Activated T-cell treated with anti-CD3 and anti-CD28 coated beads for 4 hours (primary cell): ENCODE measurements around the gene GAA.

ENCODE experiments used
- DNase-seq: peaks from one replicate; pipeline ENCODE4 v3.0.0-alpha.2; 2020

GAA gene

DNA sequence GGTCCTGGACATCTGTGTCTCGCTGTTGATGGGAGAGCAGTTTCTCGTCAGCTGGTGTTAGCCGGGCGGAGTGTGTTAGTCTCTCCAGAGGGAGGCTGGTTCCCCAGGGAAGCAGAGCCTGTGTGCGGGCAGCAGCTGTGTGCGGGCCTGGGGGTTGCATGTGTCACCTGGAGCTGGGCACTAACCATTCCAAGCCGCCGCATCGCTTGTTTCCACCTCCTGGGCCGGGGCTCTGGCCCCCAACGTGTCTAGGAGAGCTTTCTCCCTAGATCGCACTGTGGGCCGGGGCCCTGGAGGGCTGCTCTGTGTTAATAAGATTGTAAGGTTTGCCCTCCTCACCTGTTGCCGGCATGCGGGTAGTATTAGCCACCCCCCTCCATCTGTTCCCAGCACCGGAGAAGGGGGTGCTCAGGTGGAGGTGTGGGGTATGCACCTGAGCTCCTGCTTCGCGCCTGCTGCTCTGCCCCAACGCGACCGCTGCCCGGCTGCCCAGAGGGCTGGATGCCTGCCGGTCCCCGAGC is 17.9 kb downstream of the GAA start:
- DNase-seq: no peak

DNA sequence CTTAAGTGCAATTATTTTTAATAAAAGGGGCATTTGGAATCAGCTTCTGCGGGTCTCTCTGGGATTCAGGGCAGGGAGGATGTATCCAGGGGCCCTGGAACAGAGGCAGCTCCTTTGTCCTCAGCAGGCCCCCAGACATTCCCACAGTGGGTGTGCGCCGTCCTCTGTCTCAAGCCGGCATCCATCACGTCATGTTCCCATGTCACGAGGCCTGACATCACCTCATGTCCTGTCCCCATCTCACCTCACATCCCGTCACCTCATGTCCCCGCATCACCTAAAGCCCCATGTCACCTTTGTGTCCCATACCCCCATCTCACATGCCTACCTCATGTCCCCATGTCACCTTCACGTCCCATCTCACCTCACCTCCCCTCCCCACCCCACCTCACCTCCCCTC is 18.5 kb downstream of the GAA start:
- no peak for DNase-seq

DNA sequence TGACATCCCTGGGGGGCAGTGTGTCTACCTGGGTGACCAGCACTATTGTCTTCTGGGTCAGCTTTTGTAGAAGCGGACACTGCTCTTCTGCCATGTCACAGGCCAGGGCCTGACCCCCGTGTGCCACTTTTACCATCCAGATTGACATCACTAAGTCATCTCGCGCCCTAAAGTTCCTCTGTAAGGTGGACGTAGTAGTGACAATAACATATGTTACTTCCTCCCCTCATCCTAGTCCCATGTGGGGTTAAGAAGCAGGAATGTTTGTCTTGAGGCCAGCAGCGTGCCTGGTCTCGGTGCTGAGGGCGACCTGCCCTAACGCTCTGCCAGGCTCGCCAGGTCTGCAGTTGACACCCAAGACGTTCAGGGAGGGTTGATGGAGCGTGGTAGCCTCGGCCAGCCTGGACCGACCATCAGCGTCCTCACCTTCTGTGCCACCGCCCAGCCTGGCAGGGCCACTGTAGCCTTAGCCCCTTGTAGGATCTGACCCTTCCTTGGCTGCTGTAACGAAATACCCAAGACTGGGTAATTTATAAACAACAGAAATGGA is 20.7 kb downstream of the GAA start:
- DNase-seq: no peak

DNA sequence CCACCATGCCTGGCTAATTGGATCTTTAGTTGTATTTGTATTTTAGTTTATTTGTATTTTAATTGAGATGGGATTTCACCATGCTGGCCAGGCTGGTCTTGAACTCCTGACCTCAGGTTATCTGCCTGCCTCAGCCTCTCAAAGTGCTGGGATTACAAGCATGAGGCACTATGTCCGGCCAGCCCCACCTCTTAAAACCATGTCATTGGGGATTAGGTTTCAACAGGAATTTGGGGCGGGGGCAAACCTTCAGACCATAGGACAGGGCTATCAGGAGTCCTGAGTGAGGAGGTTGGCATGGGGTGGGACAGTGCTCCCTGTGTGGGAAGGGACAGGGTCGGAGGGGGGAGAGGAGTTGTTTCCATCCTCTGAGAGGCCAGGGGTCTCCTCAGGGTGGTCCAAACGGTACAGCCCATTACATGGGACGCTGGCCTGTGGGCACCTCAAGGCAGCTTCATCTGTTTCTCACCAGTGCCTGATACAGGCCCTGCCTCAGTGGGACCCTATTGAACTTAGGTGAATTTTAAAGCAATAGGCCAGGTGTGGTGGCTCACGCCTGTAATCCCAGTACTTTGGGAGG is 21.6 kb downstream of the GAA start:
- DNase-seq: no peak

DNA sequence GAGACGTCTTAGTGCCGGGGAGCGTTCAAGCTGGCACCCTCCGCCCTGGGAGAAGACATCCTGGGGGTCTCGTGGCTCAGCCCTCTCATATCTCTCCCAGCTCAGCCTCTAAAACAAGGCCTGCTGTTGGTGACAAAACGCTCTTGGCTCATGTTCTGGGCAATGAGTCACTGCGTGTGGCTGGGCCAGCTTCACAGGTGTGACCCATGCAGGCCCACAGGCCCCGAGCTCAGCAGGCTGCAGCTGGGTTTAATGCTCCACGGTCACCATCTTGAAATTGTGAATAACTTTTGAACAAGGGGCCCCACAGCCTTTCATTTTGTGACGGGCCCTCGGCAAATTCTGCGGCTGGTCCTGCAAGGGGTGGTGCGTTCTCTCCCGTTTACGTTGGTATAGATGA is 22.4 kb downstream of the GAA start:
- no peak for DNase-seq

DNA sequence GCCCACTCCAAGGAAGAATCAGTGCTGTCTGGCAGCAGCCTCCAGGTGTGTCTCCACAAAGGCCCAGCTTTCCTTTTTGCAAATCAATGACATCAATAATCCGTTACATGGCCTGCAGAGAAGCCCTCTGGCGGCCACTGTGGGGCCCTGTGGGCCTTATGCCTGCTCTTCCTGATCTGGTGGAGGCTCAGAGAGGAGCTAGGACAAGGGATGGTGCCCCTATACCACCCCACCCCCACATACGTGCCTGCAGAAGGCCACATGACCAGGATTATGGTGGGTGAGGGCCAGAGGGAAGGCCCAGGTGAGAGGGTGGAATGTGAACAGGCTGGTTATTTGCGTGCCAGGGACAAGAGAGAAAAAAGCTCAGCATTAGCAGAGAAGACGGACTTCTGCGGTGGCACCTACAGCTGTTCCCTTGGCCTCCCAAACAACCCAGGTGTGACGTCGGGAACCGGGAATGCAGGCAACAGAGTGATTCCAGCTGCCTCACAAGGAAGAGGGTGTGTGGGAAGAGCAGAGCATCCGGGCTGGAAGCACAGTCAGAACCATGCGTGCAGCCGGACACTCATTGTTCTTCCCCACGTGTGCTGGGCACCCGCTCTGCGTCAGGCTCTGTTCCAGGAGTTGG is 23.1 kb downstream of the GAA start:
- DNase-seq: no peak

DNA sequence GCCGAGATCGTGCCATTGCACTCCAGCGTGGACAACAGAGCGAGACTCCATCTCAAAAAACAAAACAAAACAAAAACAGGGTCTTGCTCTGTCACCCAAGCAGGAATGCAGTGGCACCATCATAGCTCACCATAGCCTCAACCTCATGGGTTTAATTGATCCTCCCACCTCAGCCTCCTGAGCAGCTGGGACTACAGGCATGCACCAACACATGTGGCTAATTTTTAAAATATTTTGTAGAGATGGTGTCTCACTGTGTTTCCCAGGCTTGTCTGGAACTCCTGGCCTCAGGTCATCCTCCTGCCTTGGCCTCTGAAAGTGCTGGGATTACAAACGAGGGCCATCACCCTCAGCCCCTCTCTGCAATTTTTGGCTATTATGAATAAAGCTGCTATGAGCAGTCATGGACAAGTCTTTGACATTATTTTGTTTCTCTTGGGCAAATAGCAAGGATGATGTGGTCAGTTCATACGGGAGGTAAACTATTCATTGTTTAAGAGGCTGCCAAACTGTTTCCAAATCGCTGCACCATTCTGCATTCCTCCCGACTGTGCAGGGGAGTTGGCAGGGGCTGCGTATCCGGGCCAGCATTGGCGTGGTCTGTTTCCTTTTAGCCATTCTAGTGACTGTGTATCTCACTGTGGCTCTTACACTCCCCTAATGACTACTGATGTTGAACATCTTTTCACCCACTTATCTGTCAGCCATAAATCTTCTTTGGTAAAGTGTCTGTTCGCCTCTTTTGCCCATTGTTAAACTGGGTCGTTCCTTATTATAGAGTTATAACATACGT is 24.5 kb downstream of the GAA start:
- no peak for DNase-seq

DNA sequence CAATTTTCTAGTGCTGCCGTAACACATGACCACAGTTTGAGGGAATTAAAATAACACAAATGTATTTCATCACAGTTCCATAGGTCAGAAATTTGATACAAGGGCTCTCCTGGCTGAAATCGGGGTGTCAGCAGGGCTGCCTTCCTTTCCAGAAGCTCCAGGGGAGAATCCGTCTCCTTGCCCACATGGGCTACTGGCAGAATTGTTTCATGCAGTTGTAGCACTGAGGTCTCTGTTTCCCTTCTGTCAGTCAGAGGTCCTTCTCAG is 25.0 kb downstream of the GAA start:
- DNase-seq: no peak

DNA sequence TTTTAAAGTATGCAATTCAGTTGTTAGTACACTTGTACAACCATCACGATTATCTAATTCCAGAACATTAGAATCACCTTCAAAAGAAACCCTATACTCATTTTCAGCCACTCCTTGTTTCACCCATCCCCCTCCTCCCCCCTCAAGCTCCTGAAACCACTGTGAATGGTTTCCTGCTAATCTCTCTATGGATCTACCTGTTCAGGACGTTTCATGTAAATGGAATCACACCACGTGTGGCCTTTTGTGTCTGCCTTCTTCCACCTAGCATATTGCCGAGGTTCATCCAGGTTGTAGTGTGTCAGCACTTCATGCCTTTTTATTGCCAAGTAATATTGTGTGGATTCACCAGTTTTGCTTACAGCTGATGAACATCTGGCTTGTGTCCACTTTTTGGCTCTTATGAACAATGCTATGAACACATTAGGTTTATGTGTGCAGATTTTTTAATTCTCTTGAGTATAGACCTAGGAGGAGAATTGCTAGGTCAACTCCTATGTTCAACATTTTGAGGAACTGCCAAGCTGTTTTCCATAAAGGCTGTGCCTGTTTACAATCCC is 27.7 kb downstream of the GAA start:
- DNase-seq: no peak

DNA sequence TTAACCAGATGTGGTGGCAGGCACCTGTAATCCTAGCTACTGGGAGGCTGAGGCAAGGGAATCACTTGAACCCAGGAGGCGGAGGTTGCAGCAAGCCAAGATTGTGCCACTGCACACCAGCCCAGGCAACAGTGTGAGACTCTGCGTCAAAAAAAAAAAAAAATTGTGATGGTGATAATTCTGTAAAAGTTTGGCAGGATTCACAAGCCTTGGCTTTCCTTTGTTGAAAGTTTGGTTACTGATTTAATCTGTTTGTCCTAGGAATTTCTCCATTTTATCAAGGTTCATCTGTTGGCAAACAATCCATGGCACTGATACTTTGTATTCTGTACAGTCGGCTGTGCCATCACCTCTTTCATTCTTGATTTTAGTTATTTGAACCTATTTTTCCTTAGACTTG is 29.6 kb downstream of the GAA start:
- no peak for DNase-seq

DNA sequence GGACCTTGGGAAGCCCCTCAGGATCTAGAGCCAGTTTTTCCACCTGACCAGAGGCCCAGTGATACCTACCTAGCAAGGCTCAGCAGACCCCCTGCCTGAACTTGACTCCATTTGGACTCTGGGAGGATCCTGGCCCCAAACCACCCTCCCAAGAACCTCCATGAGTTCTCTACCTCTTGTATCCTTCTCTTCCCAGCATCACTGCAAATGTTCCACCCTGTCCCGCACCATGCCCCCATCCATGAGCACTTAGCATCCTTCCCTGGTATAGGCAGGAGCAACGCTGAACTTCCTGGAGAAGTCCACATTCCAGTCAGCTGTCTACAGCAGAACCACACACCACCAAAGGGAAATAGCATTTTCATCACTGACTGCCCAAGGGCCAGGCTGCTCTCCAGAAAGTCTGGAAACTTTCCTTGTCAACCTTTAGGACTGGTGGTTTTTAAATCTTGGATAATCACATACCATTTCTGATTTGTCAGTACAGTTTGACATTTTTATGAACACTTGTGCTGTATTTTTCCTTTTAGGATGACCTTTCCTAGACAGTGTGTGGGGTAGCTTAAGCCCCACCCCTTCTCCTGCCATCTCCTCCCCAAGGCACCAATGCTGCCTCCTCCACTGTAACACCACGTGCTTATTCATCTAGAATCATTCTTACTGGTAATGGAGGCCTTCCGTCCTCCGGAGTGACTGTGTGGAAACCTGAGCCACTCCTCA is 31.7 kb downstream of the GAA start:
- DNase-seq: no peak

DNA sequence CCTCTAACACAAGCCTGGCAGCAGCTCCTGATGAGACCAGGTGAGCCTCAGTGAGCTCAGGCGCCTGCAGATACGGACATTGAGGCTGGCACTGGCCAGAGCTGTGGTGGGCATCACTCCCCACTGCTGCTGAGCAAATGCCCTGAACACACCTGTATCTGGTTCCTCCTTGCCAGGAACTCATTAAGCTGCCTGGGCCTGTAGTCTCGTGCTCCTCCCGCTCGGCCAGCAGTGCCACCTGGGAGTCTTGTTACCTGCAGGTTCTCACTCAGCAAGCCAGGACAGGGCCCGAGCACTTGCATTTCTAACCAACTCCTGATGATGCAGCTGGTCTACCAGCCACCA is 32.2 kb downstream of the GAA start:
- no peak for DNase-seq

DNA sequence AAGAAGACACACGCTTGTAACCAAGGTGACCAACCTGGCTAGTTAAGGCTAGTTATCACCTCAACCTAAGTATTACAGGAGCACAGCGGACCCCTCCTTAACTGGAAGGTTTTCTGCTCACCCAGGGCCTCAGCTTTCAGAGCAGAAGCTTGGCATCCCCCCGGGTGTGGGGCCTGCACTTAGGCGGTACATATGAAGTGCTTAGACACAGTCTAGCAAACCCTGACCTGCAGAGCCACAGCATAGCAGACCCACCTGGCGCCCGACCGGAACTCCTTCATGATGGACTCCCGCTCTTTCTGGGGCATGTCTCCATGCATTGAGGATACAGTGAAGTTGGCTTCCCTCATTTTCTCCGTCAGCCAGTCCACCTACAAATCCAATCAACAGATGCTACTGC is 35.8 kb downstream of the GAA start:
- DNase-seq: no peak

DNA sequence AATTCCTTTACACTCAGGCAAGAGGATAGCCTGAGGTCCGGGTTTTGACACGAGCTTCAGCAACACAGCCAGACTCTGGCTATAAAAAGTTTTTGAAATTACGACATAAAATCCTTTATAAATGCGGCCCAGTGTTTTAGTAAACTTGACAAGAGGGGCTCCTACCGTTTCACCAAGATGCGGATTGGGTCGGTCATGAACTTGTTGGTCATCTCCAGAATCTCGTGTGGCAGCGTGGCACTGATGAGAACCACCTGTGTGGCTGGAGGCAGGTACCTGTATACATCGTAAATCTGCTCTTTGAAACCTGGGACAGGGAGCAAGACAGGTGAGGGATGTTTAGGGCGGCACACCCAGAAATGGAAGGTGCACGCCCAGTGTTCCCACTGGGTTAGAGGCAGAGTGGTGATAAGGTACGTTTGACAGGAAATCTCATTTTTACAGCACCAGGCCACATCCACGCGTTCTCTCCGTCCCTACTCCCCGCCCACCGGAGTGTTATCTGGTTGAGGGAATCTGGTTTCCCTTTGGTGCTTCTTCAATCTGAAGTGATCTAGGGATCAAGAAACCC is 37.6 kb downstream of the GAA start:
- no peak for DNase-seq

DNA sequence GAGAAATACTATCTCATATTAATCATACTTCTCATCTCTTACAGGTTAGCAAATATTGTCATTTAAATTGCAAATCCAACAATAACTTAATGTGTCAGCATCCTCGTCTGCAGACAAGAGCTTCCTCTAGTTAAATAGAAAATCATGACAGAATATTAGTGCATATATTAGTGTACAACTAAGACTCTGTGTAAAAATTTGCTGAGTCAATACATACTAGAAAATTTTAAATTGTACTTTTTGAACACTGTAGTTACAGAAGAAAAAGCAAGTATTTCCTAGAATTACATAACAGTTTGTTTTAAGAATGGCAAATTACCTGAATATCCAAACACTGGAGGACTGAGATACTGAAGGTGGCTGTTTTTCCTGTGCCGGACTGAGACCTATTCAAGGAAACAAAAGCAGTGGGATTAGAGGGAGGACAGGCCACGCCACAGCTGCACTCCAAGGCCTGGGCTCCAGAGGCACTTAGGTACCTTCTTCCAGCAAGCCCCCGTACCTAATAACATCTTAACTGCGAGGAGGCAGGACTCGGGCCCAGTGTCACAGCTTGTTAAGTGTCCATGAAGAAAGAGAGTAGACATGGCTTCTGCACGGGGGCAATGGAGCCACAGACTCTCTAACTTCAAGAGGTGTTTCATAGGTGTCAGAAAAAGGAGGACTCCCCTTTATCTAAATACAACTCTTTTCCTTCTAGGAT is 40.2 kb downstream of the GAA start:
- DNase-seq: no peak

DNA sequence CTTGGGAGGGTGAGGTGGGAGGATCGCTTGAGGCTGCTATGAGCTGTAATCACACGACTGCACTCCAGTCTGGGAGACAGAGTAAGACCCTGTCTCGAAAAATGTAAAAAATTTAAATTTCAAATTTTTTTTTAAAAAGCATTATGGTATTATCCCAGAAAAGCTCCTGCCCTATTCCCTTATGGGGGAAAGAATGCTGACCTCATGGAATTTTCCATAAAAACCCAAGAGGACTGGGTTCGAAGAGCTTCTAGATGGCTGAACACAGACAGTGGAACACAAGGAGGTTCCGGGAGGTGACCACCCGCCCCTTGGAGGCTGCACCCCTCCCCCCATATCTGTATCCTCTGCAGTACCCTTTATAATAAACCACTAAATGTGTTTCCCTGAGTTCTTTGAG is 41.5 kb downstream of the GAA start:
- DNase-seq: no peak

DNA sequence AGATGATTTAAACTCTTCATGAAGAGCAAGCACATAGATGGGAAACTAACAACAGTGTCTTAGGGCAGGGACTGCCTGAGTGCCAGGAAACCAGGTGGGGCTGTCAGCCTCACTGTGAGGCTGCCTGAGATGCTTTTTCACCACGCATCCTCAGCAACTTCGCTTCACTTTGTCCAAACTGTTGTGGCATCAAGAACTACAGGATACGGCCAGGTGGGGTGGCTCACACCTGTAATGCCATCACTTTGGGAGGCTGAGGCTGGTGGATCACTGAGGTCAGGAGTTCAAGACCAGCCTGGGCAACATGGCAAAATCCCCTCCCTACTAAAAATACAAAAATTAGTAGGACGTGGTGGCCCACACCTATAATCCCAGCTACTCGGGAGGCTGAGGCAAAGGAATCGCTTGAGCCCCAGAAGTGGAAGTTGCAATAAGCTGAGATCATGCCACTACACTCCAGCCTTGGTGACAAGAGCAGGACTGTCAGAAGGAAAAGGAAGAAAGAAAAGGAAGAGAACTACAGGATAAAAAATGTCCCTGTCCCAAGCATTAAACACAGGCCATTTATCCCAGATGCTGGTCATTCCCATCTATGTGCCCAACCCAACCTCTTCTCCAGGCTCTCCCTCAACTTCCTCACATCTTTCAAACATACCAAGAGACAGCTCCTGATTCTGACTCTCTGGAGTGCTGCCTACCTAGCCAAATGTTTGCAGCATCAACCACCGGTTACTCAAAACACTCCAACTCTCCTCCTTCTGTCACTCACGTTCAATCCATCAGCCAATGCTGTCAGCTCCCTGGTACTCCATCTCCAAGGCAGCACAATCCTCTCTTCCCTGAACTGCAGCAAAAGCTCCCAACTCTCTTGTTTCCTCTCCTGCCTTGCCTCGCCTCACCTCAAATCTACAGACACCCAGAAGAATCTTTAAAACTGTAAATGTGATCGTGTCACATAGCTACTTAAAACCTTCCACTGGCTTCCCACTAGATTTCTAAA is 44.0 kb downstream of the GAA start:
- no peak for DNase-seq

DNA sequence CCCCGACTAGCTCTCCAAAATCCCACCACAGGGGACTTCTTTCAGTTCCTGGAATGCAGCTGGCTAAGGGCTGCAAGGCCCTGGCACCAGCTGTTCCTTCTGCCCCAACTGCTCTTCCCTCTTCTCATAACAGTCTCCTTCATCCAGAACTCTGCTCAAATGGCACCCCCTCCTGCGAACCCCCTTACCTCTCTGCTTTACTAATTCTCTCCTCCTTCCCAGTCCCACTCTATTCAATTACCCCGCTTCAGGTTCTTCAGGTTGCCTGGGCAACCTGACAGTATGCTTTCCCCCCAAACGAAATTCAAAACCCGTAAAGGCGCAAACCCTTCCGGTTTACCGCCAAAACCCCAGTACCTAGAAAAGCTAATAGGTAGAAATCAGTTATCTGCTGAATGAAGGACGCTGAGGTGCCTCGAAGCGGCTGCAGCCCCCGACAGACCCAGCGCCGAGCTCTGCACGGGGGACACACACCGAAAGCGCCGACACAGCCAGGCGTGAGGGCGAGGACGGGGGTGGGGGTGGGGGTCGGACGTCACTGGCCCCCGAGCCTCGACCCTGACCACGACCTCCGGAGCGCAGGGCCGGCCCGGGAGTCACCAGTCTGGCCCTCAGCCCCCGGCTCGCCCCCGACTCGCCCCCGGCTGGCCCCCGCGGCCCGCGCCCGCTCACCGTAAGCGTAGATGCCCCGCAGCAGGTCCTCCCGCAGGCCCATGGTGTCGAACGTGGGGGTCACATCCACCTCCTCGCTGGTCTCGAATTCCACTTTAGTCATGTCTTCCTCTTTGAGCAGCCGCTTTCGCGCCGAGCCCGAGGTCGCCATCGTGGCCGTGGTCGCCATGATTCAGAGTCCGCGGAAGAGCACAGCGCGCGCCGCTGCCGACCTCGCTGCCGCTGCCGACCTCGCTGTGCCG is 45.0 kb downstream of the GAA start:
- DNase-seq: no peak

DNA sequence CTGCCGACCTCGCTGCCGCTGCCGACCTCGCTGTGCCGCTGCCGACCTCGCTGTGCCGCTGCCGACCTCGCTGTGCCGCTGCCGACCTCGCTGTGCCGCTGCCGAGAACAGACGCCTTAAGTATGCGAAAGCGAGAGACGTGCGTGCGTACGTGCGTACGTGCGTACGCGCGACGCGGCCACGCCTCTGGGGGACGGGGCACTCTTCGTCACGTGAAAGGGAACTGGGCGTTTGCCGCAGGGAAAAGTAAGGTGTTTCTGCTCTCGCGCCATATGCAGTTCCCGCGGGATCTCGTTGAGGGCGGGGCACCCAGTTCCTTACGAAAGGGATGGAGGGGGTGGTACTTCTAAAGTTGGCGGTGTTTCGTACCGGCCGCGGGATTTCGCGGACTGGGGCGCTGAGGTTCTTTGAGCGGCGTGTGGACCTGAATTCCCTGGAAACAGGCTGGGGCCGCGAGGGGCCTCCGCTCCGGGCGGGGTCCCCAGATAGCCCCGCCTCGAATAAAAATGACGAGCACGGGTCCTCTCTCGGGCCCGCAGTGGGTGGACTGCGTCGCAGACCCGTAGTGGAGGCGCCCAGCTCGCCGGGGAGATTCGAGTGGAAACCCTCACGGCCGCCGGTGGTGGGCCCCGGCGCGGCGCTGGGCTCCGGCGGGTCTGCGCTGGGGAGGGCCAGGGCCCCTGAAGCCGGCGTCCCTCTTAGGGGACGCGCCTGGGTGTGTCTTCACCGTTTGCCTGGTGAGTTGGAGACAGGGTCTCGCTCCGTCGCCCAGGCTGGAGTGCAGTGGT is 45.8 kb downstream of the GAA start, which contains the start of gene EIF4A3:
EIF4A3 (minus strand) TSS at position 94 of the 788 bp plus-strand sequence. CDS start 167 bp downstream, outside the sequence.
- peak; percentile 96 for DNase-seq
